HCT116 (cell line): Measurements from ENCODE around the gene MUSTN1.

Experiments used
- CEBPB ChIP-seq: IDR thresholded peaks from 2 replicates; pipeline ENCODE4 v1.6.1; 2012; ENCODE audit warnings: low read depth
- CTCF ChIP-seq, 3 experiments: fragments of 200-600 bp in 1 of 3; sonication (generic) in 1 of 3; IDR thresholded peaks in 2 of 3; conservative IDR thresholded peaks in 1 of 3; 2 replicates each; pipeline ENCODE4 v1.5.1; 2012 to 2017; ENCODE audit warnings: low read depth in 2 of 3, low read length in 2 of 3, antibody characterized with exemption in 1 of 3, borderline replicate concordance in 1 of 3, control low read depth in 1 of 3, mild to moderate bottlenecking in 1 of 3, mixed read lengths in 1 of 3, mixed run types in 1 of 3, moderate library complexity in 1 of 3; ENCODE audit not compliant: insufficient read depth in 1 of 3
- EGR1 ChIP-seq: IDR thresholded peaks from 2 replicates; pipeline ENCODE4 v1.6.1; 2012; ENCODE audit warnings: low read depth
- EZH2 ChIP-seq: fragments of 200-600 bp; sonication (generic); IDR thresholded peaks from 2 replicates; pipeline ENCODE4 v1.6.1; 2017; ENCODE audit warnings: antibody characterized with exemption, mixed run types
- JUND ChIP-seq: IDR thresholded peaks from 2 replicates; pipeline ENCODE4 v1.6.1; 2012
- POLR2A ChIP-seq: IDR thresholded peaks from 2 replicates; pipeline ENCODE4 v1.7.0; 2011; ENCODE audit warnings: borderline replicate concordance; ENCODE audit not compliant: insufficient read depth, insufficient read length; ENCODE audit errors: extremely low read depth
- POLR2AphosphoS5 ChIP-seq: IDR thresholded peaks from 2 replicates; pipeline ENCODE4 v1.6.1; 2011; ENCODE audit warnings: mild to moderate bottlenecking, low read depth, low read length, moderate library complexity
- SP1 ChIP-seq: IDR thresholded peaks from 2 replicates; pipeline ENCODE4 v1.6.1; 2012; ENCODE audit warnings: low read depth
- ZNF274 ChIP-seq: fragments of 200-500 bp; sonication (Bioruptor generic); IDR thresholded peaks from 2 replicates; pipeline ENCODE4 v1.6.1; 2014; ENCODE audit warnings: mild to moderate bottlenecking, low read depth, low read length, inconsistent platforms
- TF ChIP-seq, protein P1 (sequence below): IDR thresholded peaks from 2 replicates; pipeline ENCODE4 v1.6.1; 2012
- TF ChIP-seq, protein P2 (sequence below): IDR thresholded peaks from 2 replicates; pipeline ENCODE4 v1.6.1; 2012; ENCODE audit warnings: low read depth
- TF ChIP-seq, protein P3 (sequence below): IDR thresholded peaks from 2 replicates; pipeline ENCODE4 v1.6.1; 2012

DNA sequence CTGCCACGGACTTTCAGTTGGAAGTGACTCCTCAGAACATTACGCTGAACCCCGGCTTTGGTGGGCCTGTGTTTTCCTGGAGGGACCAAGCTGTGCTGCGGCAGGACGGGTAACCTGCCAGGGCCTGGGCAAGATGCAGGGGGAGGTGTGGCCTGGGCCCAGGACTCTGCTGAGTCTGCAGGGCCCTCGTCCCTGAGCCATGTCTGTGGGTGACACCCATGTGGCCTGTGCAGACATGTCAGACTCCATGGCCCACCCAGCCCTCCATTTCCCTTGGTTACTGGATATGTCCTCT, 45.1 kb downstream of the MUSTN1 start:
- no peak for TF ChIP-seq CTCF (IDR thresholded peaks at IDR 0.05 in 2 of 3, conservative IDR thresholded peaks at IDR 0.05 in 1 of 3; ENCODE audit: borderline replicate concordance in 1 of 3, insufficient read depth in 1 of 3, low read depth in 2 of 3, low read length in 2 of 3)
- no peak for TF ChIP-seq POLR2A
- TF ChIP-seq ZNF274, result no peak
- TF ChIP-seq JUND, result no peak
- no peak for TF ChIP-seq SP1
- TF ChIP-seq, protein P1, sequence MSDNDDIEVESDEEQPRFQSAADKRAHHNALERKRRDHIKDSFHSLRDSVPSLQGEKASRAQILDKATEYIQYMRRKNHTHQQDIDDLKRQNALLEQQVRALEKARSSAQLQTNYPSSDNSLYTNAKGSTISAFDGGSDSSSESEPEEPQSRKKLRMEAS, result no peak
- TF ChIP-seq EZH2, result no peak
- TF ChIP-seq, protein P2, sequence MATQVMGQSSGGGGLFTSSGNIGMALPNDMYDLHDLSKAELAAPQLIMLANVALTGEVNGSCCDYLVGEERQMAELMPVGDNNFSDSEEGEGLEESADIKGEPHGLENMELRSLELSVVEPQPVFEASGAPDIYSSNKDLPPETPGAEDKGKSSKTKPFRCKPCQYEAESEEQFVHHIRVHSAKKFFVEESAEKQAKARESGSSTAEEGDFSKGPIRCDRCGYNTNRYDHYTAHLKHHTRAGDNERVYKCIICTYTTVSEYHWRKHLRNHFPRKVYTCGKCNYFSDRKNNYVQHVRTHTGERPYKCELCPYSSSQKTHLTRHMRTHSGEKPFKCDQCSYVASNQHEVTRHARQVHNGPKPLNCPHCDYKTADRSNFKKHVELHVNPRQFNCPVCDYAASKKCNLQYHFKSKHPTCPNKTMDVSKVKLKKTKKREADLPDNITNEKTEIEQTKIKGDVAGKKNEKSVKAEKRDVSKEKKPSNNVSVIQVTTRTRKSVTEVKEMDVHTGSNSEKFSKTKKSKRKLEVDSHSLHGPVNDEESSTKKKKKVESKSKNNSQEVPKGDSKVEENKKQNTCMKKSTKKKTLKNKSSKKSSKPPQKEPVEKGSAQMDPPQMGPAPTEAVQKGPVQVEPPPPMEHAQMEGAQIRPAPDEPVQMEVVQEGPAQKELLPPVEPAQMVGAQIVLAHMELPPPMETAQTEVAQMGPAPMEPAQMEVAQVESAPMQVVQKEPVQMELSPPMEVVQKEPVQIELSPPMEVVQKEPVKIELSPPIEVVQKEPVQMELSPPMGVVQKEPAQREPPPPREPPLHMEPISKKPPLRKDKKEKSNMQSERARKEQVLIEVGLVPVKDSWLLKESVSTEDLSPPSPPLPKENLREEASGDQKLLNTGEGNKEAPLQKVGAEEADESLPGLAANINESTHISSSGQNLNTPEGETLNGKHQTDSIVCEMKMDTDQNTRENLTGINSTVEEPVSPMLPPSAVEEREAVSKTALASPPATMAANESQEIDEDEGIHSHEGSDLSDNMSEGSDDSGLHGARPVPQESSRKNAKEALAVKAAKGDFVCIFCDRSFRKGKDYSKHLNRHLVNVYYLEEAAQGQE, result no peak
- TF ChIP-seq, protein P3, sequence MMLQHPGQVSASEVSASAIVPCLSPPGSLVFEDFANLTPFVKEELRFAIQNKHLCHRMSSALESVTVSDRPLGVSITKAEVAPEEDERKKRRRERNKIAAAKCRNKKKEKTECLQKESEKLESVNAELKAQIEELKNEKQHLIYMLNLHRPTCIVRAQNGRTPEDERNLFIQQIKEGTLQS, result no peak
- TF ChIP-seq CEBPB, result no peak
- no peak for TF ChIP-seq POLR2AphosphoS5
- TF ChIP-seq EGR1, result no peak
